Neuronal stem cell (in vitro differentiated cells): ENCODE data around the gene INTS6.

Experiments used
- DNase-seq: peaks from one replicate; pipeline ENCODE4 v3.0.0-alpha.2; 2013; ENCODE audit warnings: low spot score
- H2AFZ ChIP-seq: one replicate; pipeline ENCODE4 v1.6.1; 2013; ENCODE audit warnings: mild to moderate bottlenecking, low read length, inconsistent platforms
- H2AK5ac ChIP-seq: 2 replicates; pipeline ENCODE4 v1.6.1; 2013; ENCODE audit warnings: low read depth, mild to moderate bottlenecking, inconsistent platforms, low read length, moderate library complexity, mixed read lengths
- H2BK120ac ChIP-seq: 2 replicates; pipeline ENCODE4 v1.6.1; 2013; ENCODE audit warnings: low read depth, mild to moderate bottlenecking, inconsistent platforms, low read length, moderate library complexity, mixed read lengths
- H2BK12ac ChIP-seq: one replicate; pipeline ENCODE4 v1.6.1; 2013; ENCODE audit warnings: low read length, inconsistent platforms
- H2BK15ac ChIP-seq: 2 replicates; pipeline ENCODE4 v1.6.1; 2013; ENCODE audit warnings: mild to moderate bottlenecking, low read length, inconsistent platforms, mixed read lengths
- H2BK5ac ChIP-seq: one replicate; pipeline ENCODE4 v1.6.1; 2013; ENCODE audit warnings: inconsistent platforms, mild to moderate bottlenecking, low read length, moderate library complexity
- H3K14ac ChIP-seq: one replicate; pipeline ENCODE4 v1.6.1; 2013; ENCODE audit warnings: low read length, inconsistent platforms
- H3K18ac ChIP-seq: 2 replicates; pipeline ENCODE4 v1.6.1; 2013; ENCODE audit warnings: low read length, inconsistent platforms
- H3K23ac ChIP-seq: 2 replicates; pipeline ENCODE4 v1.6.1; 2013; ENCODE audit warnings: low read depth, mild to moderate bottlenecking, mixed read lengths, low read length, inconsistent platforms; ENCODE audit not compliant: poor library complexity
- H3K27ac ChIP-seq: replicated peaks from 3 replicates; pipeline ENCODE4 v1.5.1; 2013; ENCODE audit warnings: low read length, inconsistent platforms
- H3K27me3 ChIP-seq, 3 experiments: 2 replicates each; pipeline ENCODE4 v1.6.1; 2013; ENCODE audit warnings: low read length in 3 of 3, mild to moderate bottlenecking in 2 of 3, inconsistent platforms in 1 of 3, low read depth in 1 of 3, mixed read lengths in 1 of 3, moderate library complexity in 1 of 3; ENCODE audit not compliant: control insufficient read depth in 3 of 3, insufficient read depth in 3 of 3
- H3K36me3 ChIP-seq, 2 donors: replicated peaks in 1 of 2; 2 replicates each; pipeline ENCODE4 v1.6.1; 2013; ENCODE audit warnings: low read length in 2 of 2; ENCODE audit not compliant: control insufficient read depth in 2 of 2, insufficient read depth in 2 of 2
- H3K4ac ChIP-seq: 2 replicates; pipeline ENCODE4 v1.6.1; 2013; ENCODE audit warnings: inconsistent platforms, mild to moderate bottlenecking, low read length, moderate library complexity
- H3K4me1 ChIP-seq, 2 donors: 1 replicate in 1 of 2; 2 replicates in 1 of 2; pipeline ENCODE4 v1.6.1; 2013; ENCODE audit warnings: low read length in 2 of 2, low read depth in 1 of 2; ENCODE audit not compliant: control insufficient read depth in 2 of 2, insufficient read depth in 1 of 2
- H3K4me2 ChIP-seq: one replicate; pipeline ENCODE4 v1.6.1; 2013; ENCODE audit warnings: mild to moderate bottlenecking, low read length, inconsistent platforms; ENCODE audit not compliant: insufficient read depth, poor library complexity, severe bottlenecking
- H3K4me3 ChIP-seq, 2 donors: 2 replicates each; pipeline ENCODE4 v1.5.1; 2013; ENCODE audit warnings: low read length in 2 of 2, mild to moderate bottlenecking in 2 of 2, inconsistent platforms in 1 of 2, moderate library complexity in 1 of 2
- H3K79me1 ChIP-seq: one replicate; pipeline ENCODE4 v1.6.1; 2013; ENCODE audit warnings: low read depth, mild to moderate bottlenecking, inconsistent platforms, low read length, moderate library complexity
- H3K9ac ChIP-seq: one replicate; pipeline ENCODE4 v1.6.1; 2013; ENCODE audit warnings: mild to moderate bottlenecking, low read depth, low read length, inconsistent platforms; ENCODE audit not compliant: poor library complexity
- H3K9me3 ChIP-seq, 2 donors: replicated peaks in 1 of 2; 2 replicates each; pipeline versions ENCODE3 to v1.6.1; 2013; ENCODE audit warnings: low read length in 2 of 2, mild to moderate bottlenecking in 2 of 2, inconsistent platforms in 1 of 2, low read depth in 1 of 2, mixed read lengths in 1 of 2, moderate library complexity in 1 of 2; ENCODE audit not compliant: control insufficient read depth in 2 of 2, insufficient read depth in 1 of 2
- H4K8ac ChIP-seq: one replicate; pipeline ENCODE4 v1.6.1; 2013; ENCODE audit warnings: low read depth, mild to moderate bottlenecking, inconsistent platforms, low read length, moderate library complexity
- H4K91ac ChIP-seq: one replicate; pipeline ENCODE4 v1.6.1; 2013; ENCODE audit warnings: low read length, low read depth, mild to moderate bottlenecking, inconsistent platforms; ENCODE audit not compliant: poor library complexity
- WGBS, 2 donors: extraction: QIAGEN DNeasy Blood & Tissue Kit; methylation state at CpG; one replicate each; pipeline ENCODE4 v1.1.7; 2013; ENCODE audit warnings: missing lambda C conversion rate in 2 of 2, mixed read lengths in 1 of 2; ENCODE audit not compliant: insufficient read length in 2 of 2, insufficient replicate concordance in 1 of 2; ENCODE audit errors: extremely low coverage in 2 of 2; 5-methylcytosine and 5-hydroxymethylcytosine counted together

Gene INTS6

GRCh38 chr13:51488212-51488611 is 35.4 kb upstream of the INTS6 start:
- Histone ChIP-seq H3K18ac (no peak overlapping the region), H2BK15ac (no peak overlapping the region), H3K9ac (no peak overlapping the region), H4K8ac (no peak overlapping the region), H2AFZ (no peak overlapping the region), H3K36me3 (no peaks in the 10 kb centered on the region), H3K14ac (no peak overlapping the region), H3K4me3 (no peak overlapping the region), H4K91ac (no peak overlapping the region), H2AK5ac (no peak overlapping the region), H3K4me2 (no peak overlapping the region), H3K4ac (no peak overlapping the region), H3K4me1 (no peaks in the 10 kb centered on the region), H2BK12ac (no peak overlapping the region), H2BK120ac (no peak overlapping the region), H3K27me3 (no peaks in the 10 kb centered on the region), H3K79me1 (no peaks in the 10 kb centered on the region), H3K27ac (no peak overlapping the region), H3K23ac (no peak overlapping the region), H2BK5ac (no peak overlapping the region), H3K9me3 (no peaks in the 10 kb centered on the region)
- DNase-seq = no peak
- WGBS, 2 donors = no CpG with 5 or more reads among the region's 2 CpGs

DNA sequence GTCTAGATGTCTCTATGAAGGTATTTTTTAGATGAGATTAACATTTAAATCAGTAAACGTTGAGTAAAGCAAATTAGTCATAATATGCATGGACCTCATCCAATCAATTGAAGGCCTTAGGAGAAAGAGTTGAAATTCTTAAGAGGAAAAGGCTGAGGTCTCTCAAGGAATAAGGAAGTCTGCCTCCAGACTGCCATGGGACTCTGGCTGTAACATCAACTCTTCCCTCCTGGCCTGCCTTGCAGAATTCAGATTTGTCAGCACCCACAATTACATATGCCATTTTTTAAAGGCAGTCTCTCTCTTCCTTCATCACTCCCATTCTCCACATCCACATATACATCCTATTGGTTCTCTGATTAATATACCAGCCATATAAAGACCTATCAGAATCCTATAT is 28.8 kb upstream of the INTS6 start:
- Histone ChIP-seq H3K9me3 (no peaks in the 10 kb centered on the region), H3K23ac (no peak overlapping the region), H3K4me1 (no peaks in the 10 kb centered on the region), H2BK5ac (no peak overlapping the region), H3K18ac (no peak overlapping the region), H2BK15ac (no peak overlapping the region), H4K91ac (no peak overlapping the region), H2BK12ac (no peak overlapping the region), H3K27me3 (no peaks in the 10 kb centered on the region), H3K4ac (no peak overlapping the region), H2BK120ac (no peak overlapping the region), H4K8ac (no peak overlapping the region), H3K14ac (no peak overlapping the region), H3K27ac (no peak overlapping the region), H2AFZ (no peak overlapping the region), H3K36me3 (no peaks in the 10 kb centered on the region), H3K9ac (no peak overlapping the region), H3K79me1 (no peaks in the 10 kb centered on the region), H3K4me2 (no peak overlapping the region), H2AK5ac (no peak overlapping the region), H3K4me3 (no peak overlapping the region)
- DNase-seq = no peak
- WGBS, 2 donors = no CpG with 5 or more reads among the region's 1 CpG

DNA sequence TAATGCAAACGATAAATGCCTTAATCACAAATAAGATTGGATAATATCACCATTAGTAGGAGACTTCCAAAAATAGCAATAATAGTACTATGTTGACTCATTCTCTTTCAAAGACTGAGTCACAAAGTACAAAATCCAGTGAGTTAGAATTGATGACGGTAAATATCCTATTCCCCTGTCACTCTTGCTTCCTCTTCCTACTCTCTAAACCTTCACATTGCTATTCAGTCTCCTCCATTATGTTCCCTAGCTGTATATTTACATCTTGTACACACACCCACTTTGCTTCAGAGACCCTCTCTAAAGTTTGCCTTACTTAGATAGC is 26.3 kb upstream of the INTS6 start:
- Histone ChIP-seq H3K27me3 (no peaks in the 10 kb centered on the region), H3K4me2 (no peak overlapping the region), H3K9me3 (no peaks in the 10 kb centered on the region), H2AK5ac (no peak overlapping the region), H2BK5ac (no peak overlapping the region), H3K9ac (no peak overlapping the region), H2AFZ (no peak overlapping the region), H2BK15ac (no peak overlapping the region), H4K8ac (no peak overlapping the region), H3K4me3 (no peak overlapping the region), H4K91ac (no peak overlapping the region), H3K36me3 (no peaks in the 10 kb centered on the region), H2BK120ac (no peak overlapping the region), H3K18ac (no peak overlapping the region), H3K79me1 (no peaks in the 10 kb centered on the region), H3K27ac (no peak overlapping the region), H3K23ac (no peak overlapping the region), H3K14ac (no peak overlapping the region), H3K4ac (no peak overlapping the region), H2BK12ac (no peak overlapping the region), H3K4me1 (no peaks in the 10 kb centered on the region)
- no peak for DNase-seq
- WGBS, 2 donors = no CpG with 5 or more reads among the region's 2 CpGs

GRCh38 chr13:51478418-51479198 is 25.8 kb upstream of the INTS6 start:
- no peak overlapping the region for H2BK12ac ChIP-seq
- no peak overlapping the region for H3K4ac ChIP-seq
- H3K14ac ChIP-seq = no peak overlapping the region
- no peak overlapping the region for H2AK5ac ChIP-seq
- no peak overlapping the region for H3K4me3 ChIP-seq
- H3K9me3 ChIP-seq = no peaks in the 10 kb centered on the region
- H2AFZ ChIP-seq = no peak overlapping the region
- no peak overlapping the region for H4K91ac ChIP-seq
- H3K27me3 ChIP-seq = no peaks in the 10 kb centered on the region
- no peak overlapping the region for H3K23ac ChIP-seq
- no peak overlapping the region for H4K8ac ChIP-seq
- H3K9ac ChIP-seq = no peak overlapping the region
- H3K79me1 ChIP-seq = no peaks in the 10 kb centered on the region
- H3K36me3 ChIP-seq = no peaks in the 10 kb centered on the region
- no peak overlapping the region for H3K27ac ChIP-seq
- DNase-seq = no peak
- no CpG with 5 or more reads among the region's 8 CpGs for WGBS, 2 donors
- H3K18ac ChIP-seq = no peak overlapping the region
- no peak overlapping the region for H3K4me2 ChIP-seq
- no peaks in the 10 kb centered on the region for H3K4me1 ChIP-seq
- H2BK5ac ChIP-seq = no peak overlapping the region
- no peak overlapping the region for H2BK15ac ChIP-seq
- no peak overlapping the region for H2BK120ac ChIP-seq
